ENCODE data around the gene CTNNA3. TPM values are rescaled to one million over a fixed set of nuclear protein-coding genes. Genes with fewer than 3 reads are reported as not detected.

The CTNNA3 gene
- total and polyA plus RNA-seq, 2 of the 4 experiments (the other 2 are of a cell fraction): 0.19 to 0.90 TPM

GRCh38 chr10:66746711-66747110 lies 949.3 kb downstream of the CTNNA3 start:
- Histone ChIP-seq H2AK9ac (replicated peaks; ENCODE audit: low read depth, low read length, poor library complexity) (no peak overlapping the region), H2BK120ac (ENCODE audit: low read depth, low read length) (peak overlapping the region; percentile 34; the same call in 1 of the 2 replicates), H3K4me1 (ENCODE audit: control insufficient read depth, insufficient read depth, low read length) (0 out of 2 replicates have a peak, but pooled peaks cover 2% of the 10 kb centered on the region), H4K8ac (ENCODE audit: low read depth in 2 of 2, low read length in 2 of 2) (no peak overlapping the region), H2AFZ (replicated peaks; ENCODE audit: low read length, poor library complexity) (no peak overlapping the region), H2BK15ac (ENCODE audit: low read depth, low read length) (no peak overlapping the region; the same call in 2 of the 3 replicates), H3K36me3 (ENCODE audit: control insufficient read depth, insufficient read depth, low read length) (no peaks in the 10 kb centered on the region), H2BK20ac (ENCODE audit: low read depth, low read length) (no peak overlapping the region), H3K9me1 (ENCODE audit: insufficient read depth, low read length) (no peaks in the 10 kb centered on the region; the same call in 1 of the 2 replicates), H2BK5ac (ENCODE audit: low read depth, low read length, poor library complexity, severe bottlenecking) (no peak overlapping the region), H3K4ac (ENCODE audit: low read depth, low read length) (no peak overlapping the region; the same call in 1 of the 2 replicates), H3K4me3 (ENCODE audit: insufficient read depth, low read depth, low read length) (no peak overlapping the region), H2AK5ac (ENCODE audit: low read depth, low read length) (no peak overlapping the region), H3K79me1 (ENCODE audit: low read depth in 1 of 2, low read length in 2 of 2) (no peaks in the 10 kb centered on the region), H3K4me2 (ENCODE audit: low read depth, low read length) (no peak overlapping the region), H3K23ac (ENCODE audit: low read depth, low read length) (no peak overlapping the region), H3K9me3 (ENCODE audit: control insufficient read depth, insufficient read depth, low read length) (no peaks in the 10 kb centered on the region), H3K27ac (ENCODE audit: insufficient read depth, low read length) (no peak overlapping the region), H3K9ac (ENCODE audit: low read depth, low read length) (no peak overlapping the region), H3K27me3 (ENCODE audit: control insufficient read depth, insufficient read depth, low read length) (no peaks in the 10 kb centered on the region), H4K91ac (ENCODE audit: insufficient read depth, low read depth, low read length) (no peak overlapping the region), H3K14ac (replicated peaks; ENCODE audit: low read depth, low read length) (no peak overlapping the region), H3K18ac (ENCODE audit: low read depth, low read length) (no peak overlapping the region; the same call in 1 of the 2 replicates), H3K56ac (ENCODE audit: extremely low read depth, insufficient read depth, low read length) (no peak overlapping the region), H4K20me1 (ENCODE audit: insufficient read depth, low read length) (no peaks in the 10 kb centered on the region), H4K5ac (ENCODE audit: low read depth, low read length) (no peak overlapping the region)
- DNase-seq (no peak), ATAC-seq (ENCODE audit: low read depth) (no peak)
- dilution Hi-C loops (cut with HindIII; ENCODE audit: low sequenced_read_pairs, unreplicated experiment): no loop called here
- CTCF ChIA-PET: interaction anchor here (1.0 kb wide), 1 partner anchor 161 kb away, joined by 5 read pairs; no protein-coding TSS in a partner anchor
- no CpG with 5 or more reads among the region's 2 CpGs for WGBS, 2 experiments (ENCODE audit: extremely low coverage in 2 of 2, insufficient read length in 1 of 2)
- in situ Hi-C loops (cut with MboI; ENCODE audit: low sequenced_read_pairs): no loop called here
- no TSS peak for BruUV-seq (replicated peaks)
- TF ChIP-seq POLR2A (IDR thresholded peaks at IDR 0.05; ENCODE audit: low read depth, low read length) (no peak), SMC3 (IDR thresholded peaks at IDR 0.05; ENCODE audit: low read depth, low read length) (no peak), MXI1 (IDR thresholded peaks at IDR 0.05; ENCODE audit: borderline replicate concordance, low read depth, low read length) (no peak), BHLHE40 (IDR thresholded peaks at IDR 0.05; ENCODE audit: low read depth, low read length) (no peak), FOS (IDR thresholded peaks at IDR 0.05; ENCODE audit: low read depth, low read length) (no peak), MAFK (IDR thresholded peaks at IDR 0.05; ENCODE audit: low read depth, low read length) (no peak), CEBPB (IDR thresholded peaks at IDR 0.05; ENCODE audit: low read depth, low read length) (no peak), RCOR1 (IDR thresholded peaks at IDR 0.05; ENCODE audit: insufficient replicate concordance, low read length) (no peak), ELK1 (IDR thresholded peaks at IDR 0.05; ENCODE audit: borderline replicate concordance, low read depth, low read length) (no peak)
- TF ChIP-seq, protein P1, sequence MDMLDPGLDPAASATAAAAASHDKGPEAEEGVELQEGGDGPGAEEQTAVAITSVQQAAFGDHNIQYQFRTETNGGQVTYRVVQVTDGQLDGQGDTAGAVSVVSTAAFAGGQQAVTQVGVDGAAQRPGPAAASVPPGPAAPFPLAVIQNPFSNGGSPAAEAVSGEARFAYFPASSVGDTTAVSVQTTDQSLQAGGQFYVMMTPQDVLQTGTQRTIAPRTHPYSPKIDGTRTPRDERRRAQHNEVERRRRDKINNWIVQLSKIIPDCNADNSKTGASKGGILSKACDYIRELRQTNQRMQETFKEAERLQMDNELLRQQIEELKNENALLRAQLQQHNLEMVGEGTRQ (IDR thresholded peaks at IDR 0.05; ENCODE audit: low read depth, low read length): no peak
- TF ChIP-seq, protein P2, sequence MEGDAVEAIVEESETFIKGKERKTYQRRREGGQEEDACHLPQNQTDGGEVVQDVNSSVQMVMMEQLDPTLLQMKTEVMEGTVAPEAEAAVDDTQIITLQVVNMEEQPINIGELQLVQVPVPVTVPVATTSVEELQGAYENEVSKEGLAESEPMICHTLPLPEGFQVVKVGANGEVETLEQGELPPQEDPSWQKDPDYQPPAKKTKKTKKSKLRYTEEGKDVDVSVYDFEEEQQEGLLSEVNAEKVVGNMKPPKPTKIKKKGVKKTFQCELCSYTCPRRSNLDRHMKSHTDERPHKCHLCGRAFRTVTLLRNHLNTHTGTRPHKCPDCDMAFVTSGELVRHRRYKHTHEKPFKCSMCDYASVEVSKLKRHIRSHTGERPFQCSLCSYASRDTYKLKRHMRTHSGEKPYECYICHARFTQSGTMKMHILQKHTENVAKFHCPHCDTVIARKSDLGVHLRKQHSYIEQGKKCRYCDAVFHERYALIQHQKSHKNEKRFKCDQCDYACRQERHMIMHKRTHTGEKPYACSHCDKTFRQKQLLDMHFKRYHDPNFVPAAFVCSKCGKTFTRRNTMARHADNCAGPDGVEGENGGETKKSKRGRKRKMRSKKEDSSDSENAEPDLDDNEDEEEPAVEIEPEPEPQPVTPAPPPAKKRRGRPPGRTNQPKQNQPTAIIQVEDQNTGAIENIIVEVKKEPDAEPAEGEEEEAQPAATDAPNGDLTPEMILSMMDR (conservative IDR thresholded peaks at IDR 0.05; ENCODE audit: low read depth, low read length): no peak
- POLR2A ChIA-PET (ENCODE audit: unreplicated experiment): no interaction called here
- intact Hi-C loops (cut with micrococcal nuclease): no loop called here
